Adipocyte (in vitro differentiated cells): ENCODE measurements around the gene M6PR.
"Not testable (repeated sequence)": the region's sequence is repeated elsewhere in the genome, so short reads cannot be mapped to it uniquely, and the experiment has no call there.

Experiments used
- DNase-seq: peaks from one replicate; pipeline ENCODE4 v3.0.0-alpha.2; 2015; ENCODE audit warnings: low read depth
- H3K27me3 ChIP-seq: replicated peaks from 2 replicates; pipeline ENCODE4 v1.7.0; 2013; ENCODE audit warnings: mild to moderate bottlenecking, low read length, moderate library complexity; ENCODE audit not compliant: control insufficient read depth, insufficient read depth
- H3K36me3 ChIP-seq: 2 replicates; pipeline ENCODE4 v1.7.0; 2013; ENCODE audit warnings: low read length, mild to moderate bottlenecking, moderate library complexity; ENCODE audit not compliant: control insufficient read depth, insufficient read depth, severe bottlenecking
- H3K4me1 ChIP-seq: 2 replicates; pipeline ENCODE4 v1.7.0; 2013; ENCODE audit warnings: mild to moderate bottlenecking, low read length, moderate library complexity; ENCODE audit not compliant: control insufficient read depth, insufficient read depth
- H3K4me3 ChIP-seq: 2 replicates; pipeline ENCODE4 v1.7.0; 2013; ENCODE audit warnings: mild to moderate bottlenecking, low read length, moderate library complexity
- H3K9ac ChIP-seq: 2 replicates; pipeline ENCODE4 v1.7.0; 2013; ENCODE audit warnings: mild to moderate bottlenecking, low read length, moderate library complexity
- H3K9me3 ChIP-seq: 2 replicates; pipeline ENCODE4 v1.7.0; 2013; ENCODE audit warnings: mild to moderate bottlenecking, low read length, moderate library complexity; ENCODE audit not compliant: control insufficient read depth

M6PR gene

GRCh38 chr12:8922544-8922943 lies 26.9 kb downstream of the M6PR start:
- Histone ChIP-seq H3K27me3 (no peaks in the 10 kb centered on the region), H3K36me3 (peaks cover 15% of the 10 kb centered on the region), H3K4me3 (no peak overlapping the region), H3K9me3 (no peaks in the 10 kb centered on the region), H3K9ac (no peak overlapping the region), H3K4me1 (no peaks in the 10 kb centered on the region)
- DNase-seq = no peak

GRCh38 chr12:8919643-8920042 lies 29.8 kb downstream of the M6PR start:
- not testable (repeated sequence) for H3K9ac ChIP-seq, H3K9me3 ChIP-seq, H3K4me1 ChIP-seq, DNase-seq, H3K27me3 ChIP-seq, H3K4me3 ChIP-seq
- H3K36me3 ChIP-seq = peaks cover 15% of the 10 kb centered on the region

GRCh38 chr12:8917751-8918150 lies 31.7 kb downstream of the M6PR start:
- Histone ChIP-seq H3K27me3 (no peaks in the 10 kb centered on the region), H3K36me3 (peaks cover 9% of the 10 kb centered on the region), H3K4me3 (no peak overlapping the region), H3K9me3 (no peaks in the 10 kb centered on the region), H3K4me1 (peaks cover 13% of the 10 kb centered on the region), H3K9ac (no peak overlapping the region)
- peak; percentile 2 for DNase-seq

GRCh38 chr12:8917031-8917430 lies 32.4 kb downstream of the M6PR start:
- Histone ChIP-seq H3K9me3 (no peaks in the 10 kb centered on the region), H3K4me1 (peaks cover 13% of the 10 kb centered on the region), H3K9ac (no peak overlapping the region), H3K27me3 (no peaks in the 10 kb centered on the region), H3K4me3 (no peak overlapping the region), H3K36me3 (peaks cover 3% of the 10 kb centered on the region)
- DNase-seq = no peak

- DNase-seq = peak; percentile 1
- no peak overlapping the region for H3K4me3 ChIP-seq
- peaks cover 13% of the 10 kb centered on the region for H3K4me1 ChIP-seq
- H3K9ac ChIP-seq = no peak overlapping the region
- H3K9me3 ChIP-seq = no peaks in the 10 kb centered on the region
- peaks cover 3% of the 10 kb centered on the region for H3K36me3 ChIP-seq
- no peaks in the 10 kb centered on the region for H3K27me3 ChIP-seq
These were observed 33.3 kb downstream of the M6PR start for GRCh38 chr12:8916154-8916553.

GRCh38 chr12:8914716-8915526 lies 34.5 kb downstream of the M6PR start:
- peak overlapping the region; percentile 60 for H3K9ac ChIP-seq
- peak; percentile 56 for DNase-seq
- no peaks in the 10 kb centered on the region for H3K9me3 ChIP-seq
- no peaks in the 10 kb centered on the region for H3K36me3 ChIP-seq
- peaks cover 13% of the 10 kb centered on the region for H3K4me1 ChIP-seq
- H3K4me3 ChIP-seq = peak overlapping the region; percentile 83
- H3K27me3 ChIP-seq = no peaks in the 10 kb centered on the region

GRCh38 chr12:8914033-8914715 lies 35.3 kb downstream of the M6PR start, which contains the start of gene PHC1:
Gene PHC1 (plus strand): TSS chr12:8914509. CDS start chr12:8917678, 3,169 bp downstream.
- Histone ChIP-seq H3K9ac (peak within 1 kb of the TSS; percentile 79), H3K4me3 (peak within 1 kb of the TSS; percentile 87), H3K4me1 (peaks cover 13% of the 10 kb centered on the region)
- not testable (repeated sequence) for H3K36me3 ChIP-seq, H3K9me3 ChIP-seq, H3K27me3 ChIP-seq
- peak; percentile 93 for DNase-seq

GRCh38 chr12:8913702-8914032 lies 35.8 kb downstream of the M6PR start:
- peak overlapping the region; percentile 79 for H3K9ac ChIP-seq
- DNase-seq = peak; percentile 43
- H3K27me3 ChIP-seq = no peaks in the 10 kb centered on the region

GRCh38 chr12:8912914-8913313 lies 36.5 kb downstream of the M6PR start:
- Histone ChIP-seq H3K9me3 (no peaks in the 10 kb centered on the region), H3K4me3 (no peak overlapping the region), H3K36me3 (no peaks in the 10 kb centered on the region), H3K9ac (no peak overlapping the region), H3K27me3 (no peaks in the 10 kb centered on the region), H3K4me1 (peaks cover 13% of the 10 kb centered on the region)
- DNase-seq = peak; percentile 22

More at GRCh38 chr12:8913702-8914032, 35.8 kb downstream of the M6PR start:
- Histone ChIP-seq H3K9me3 (no peaks in the 10 kb centered on the region), H3K4me1 (peaks cover 13% of the 10 kb centered on the region), H3K4me3 (peak overlapping the region; percentile 87), H3K36me3 (no peaks in the 10 kb centered on the region)

GRCh38 chr12:8911606-8912268 lies 37.7 kb downstream of the M6PR start:
- no peak for DNase-seq
- H3K36me3 ChIP-seq = no peaks in the 10 kb centered on the region

GRCh38 chr12:8909752-8910151 lies 39.7 kb downstream of the M6PR start:
- H3K36me3 ChIP-seq = no peaks in the 10 kb centered on the region
- H3K4me3 ChIP-seq = no peak overlapping the region
- H3K9ac ChIP-seq = no peak overlapping the region
- peaks cover 7% of the 10 kb centered on the region for H3K4me1 ChIP-seq
- H3K9me3 ChIP-seq = no peaks in the 10 kb centered on the region
- DNase-seq = no peak
- no peaks in the 10 kb centered on the region for H3K27me3 ChIP-seq

More at GRCh38 chr12:8911606-8912268, 37.7 kb downstream of the M6PR start:
- peaks cover 13% of the 10 kb centered on the region for H3K4me1 ChIP-seq
- H3K4me3 ChIP-seq = no peak overlapping the region
- H3K9me3 ChIP-seq = no peaks in the 10 kb centered on the region
- no peaks in the 10 kb centered on the region for H3K27me3 ChIP-seq
- H3K9ac ChIP-seq = no peak overlapping the region
